Jurkat, Clone E6-1 (cell line): ENCODE results near the gene ZNF526.
A peak's percentile ranks its signal among the peaks of the same experiment; 100 is the strongest.

ENCODE experiments used
- DNase-seq: peaks from one replicate; pipeline ENCODE4 v3.0.0-alpha.2; 2011; ENCODE audit warnings: low read depth, low spot score
- H3K4me3 ChIP-seq: 2 replicates; pipeline ENCODE4 v1.5.1; 2011; ENCODE audit warnings: mild to moderate bottlenecking, low read length, control low read depth, moderate library complexity

Gene ZNF526

GRCh38 chr19:42242069-42242511 lies 22.0 kb downstream of the ZNF526 start:
- H3K4me3 ChIP-seq = peak overlapping the region; percentile 97
- no peak for DNase-seq

GRCh38 chr19:42242512-42243409 lies 22.6 kb downstream of the ZNF526 start, which contains the start of gene GSK3A:
Gene GSK3A, minus strand, starts transcription at chr19:42242602. Its CDS starts 137 bp downstream, at chr19:42242465.
- peak; percentile 98 for DNase-seq
- peak within 1 kb of the TSS; percentile 97 for H3K4me3 ChIP-seq

GRCh38 chr19:42244347-42245220 lies 24.5 kb downstream of the ZNF526 start:
- H3K4me3 ChIP-seq = peak overlapping the region; percentile 97
- DNase-seq = peak; percentile 94

- no peak for DNase-seq
- H3K4me3 ChIP-seq = peak overlapping the region; percentile 97; the same call in 1 of the 2 replicates
These were observed 25.1 kb downstream of the ZNF526 start for GRCh38 chr19:42245231-42245630.

GRCh38 chr19:42246143-42246921 lies 26.2 kb downstream of the ZNF526 start:
- no peak for DNase-seq
- no peak overlapping the region for H3K4me3 ChIP-seq

- no peak for DNase-seq
- H3K4me3 ChIP-seq = no peak overlapping the region
These were observed 27.0 kb downstream of the ZNF526 start for GRCh38 chr19:42246922-42247639.

- DNase-seq = no peak
- H3K4me3 ChIP-seq = no peak overlapping the region
These were observed 27.6 kb downstream of the ZNF526 start for GRCh38 chr19:42247640-42248199.

GRCh38 chr19:42248270-42249148 lies 28.4 kb downstream of the ZNF526 start:
- H3K4me3 ChIP-seq = no peak overlapping the region
- DNase-seq = no peak

GRCh38 chr19:42249149-42249750 lies 29.1 kb downstream of the ZNF526 start:
- no peak overlapping the region for H3K4me3 ChIP-seq
- DNase-seq = no peak

GRCh38 chr19:42249769-42250168 lies 29.7 kb downstream of the ZNF526 start:
- no peak overlapping the region for H3K4me3 ChIP-seq

GRCh38 chr19:42250183-42250665 lies 30.1 kb downstream of the ZNF526 start:
- DNase-seq = no peak
- no peak overlapping the region for H3K4me3 ChIP-seq

More at GRCh38 chr19:42249769-42250168, 29.7 kb downstream of the ZNF526 start:
- no peak for DNase-seq

- DNase-seq = no peak
- H3K4me3 ChIP-seq = no peak overlapping the region
These were observed 30.8 kb downstream of the ZNF526 start for GRCh38 chr19:42250666-42251531.

GRCh38 chr19:42251572-42252358 lies 31.7 kb downstream of the ZNF526 start:
- no peak for DNase-seq
- no peak overlapping the region for H3K4me3 ChIP-seq

- DNase-seq = no peak
- H3K4me3 ChIP-seq = peak overlapping the region; percentile 83
These were observed 32.5 kb downstream of the ZNF526 start for GRCh38 chr19:42252365-42253244.
